HG03039 (cell line): ENCODE data around the gene SLC38A11.

Source experiments
- ATAC-seq: cut with Tn5 transposase; IDR thresholded peaks from one replicate; pipeline ENCODE4 v1.9.1; 2021; ENCODE audit warnings: mild to moderate bottlenecking, moderate library complexity; ENCODE audit not compliant: unreplicated experiment

Gene SLC38A11

DNA sequence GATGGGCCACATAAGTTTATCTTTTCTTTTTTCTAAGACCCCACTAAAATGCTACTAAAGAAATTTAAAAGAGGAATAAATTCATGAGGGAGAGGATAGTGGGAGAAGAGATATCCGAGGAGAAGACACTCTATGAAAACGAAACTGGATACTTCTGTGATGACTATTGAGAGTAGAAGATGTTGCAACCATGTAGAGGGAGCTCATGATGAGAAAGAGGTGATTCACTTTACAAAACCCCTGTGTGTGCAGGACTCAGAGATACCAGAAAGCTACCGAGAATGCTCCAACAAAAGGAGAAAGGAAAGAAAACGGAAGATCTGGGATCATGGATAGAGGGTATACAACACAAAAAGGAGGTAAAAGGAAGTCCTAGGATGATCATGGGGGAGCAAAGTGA lies 34.9 kb downstream of the SLC38A11 start:
- no peak for ATAC-seq

DNA sequence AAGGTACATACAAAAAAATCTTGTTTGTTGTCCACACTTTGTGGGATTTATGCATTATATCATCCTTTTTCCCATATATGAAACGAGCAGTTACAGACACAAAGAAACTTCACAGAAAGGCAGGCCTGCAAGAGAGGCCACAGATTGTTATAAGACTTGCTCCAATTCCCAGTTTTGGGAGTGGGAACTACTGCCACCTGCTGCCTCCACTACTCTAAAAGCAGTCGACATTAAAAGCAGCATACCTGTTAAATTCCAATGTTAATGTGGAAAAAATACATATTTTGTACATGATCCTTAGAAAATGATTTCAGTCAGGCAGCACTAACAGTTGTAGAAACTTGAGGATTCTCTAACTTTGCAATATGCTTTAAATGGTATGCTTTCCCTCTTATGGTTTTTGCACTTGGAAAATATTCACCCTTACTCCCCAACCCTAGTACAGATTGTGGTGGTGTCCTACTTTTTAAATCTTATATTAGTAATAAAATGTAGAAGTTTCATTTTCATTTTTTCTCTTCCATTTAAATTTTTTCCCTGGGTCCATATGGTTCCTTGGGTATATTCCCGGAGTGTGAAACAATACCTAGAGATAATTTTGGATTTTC lies 37.9 kb downstream of the SLC38A11 start:
- no peak for ATAC-seq

DNA sequence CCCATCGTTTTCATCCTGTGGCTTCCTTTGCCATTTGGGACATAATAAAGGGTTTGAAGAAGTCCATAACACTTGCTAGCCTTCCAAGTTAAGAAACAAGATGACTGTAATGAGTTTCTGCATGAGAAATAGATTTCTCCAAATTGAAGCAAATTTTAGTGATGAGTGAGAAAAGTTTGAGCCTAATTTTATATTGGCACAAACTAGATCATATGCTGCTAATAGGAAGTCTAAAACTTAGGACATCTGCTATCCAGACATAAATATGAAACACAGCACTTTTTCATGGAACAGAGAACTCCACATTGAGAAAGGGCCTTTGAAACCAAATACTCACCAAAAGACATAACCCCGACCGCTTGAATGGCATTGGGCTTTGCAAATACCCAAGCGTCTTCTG lies 39.8 kb downstream of the SLC38A11 start:
- no peak for ATAC-seq

DNA sequence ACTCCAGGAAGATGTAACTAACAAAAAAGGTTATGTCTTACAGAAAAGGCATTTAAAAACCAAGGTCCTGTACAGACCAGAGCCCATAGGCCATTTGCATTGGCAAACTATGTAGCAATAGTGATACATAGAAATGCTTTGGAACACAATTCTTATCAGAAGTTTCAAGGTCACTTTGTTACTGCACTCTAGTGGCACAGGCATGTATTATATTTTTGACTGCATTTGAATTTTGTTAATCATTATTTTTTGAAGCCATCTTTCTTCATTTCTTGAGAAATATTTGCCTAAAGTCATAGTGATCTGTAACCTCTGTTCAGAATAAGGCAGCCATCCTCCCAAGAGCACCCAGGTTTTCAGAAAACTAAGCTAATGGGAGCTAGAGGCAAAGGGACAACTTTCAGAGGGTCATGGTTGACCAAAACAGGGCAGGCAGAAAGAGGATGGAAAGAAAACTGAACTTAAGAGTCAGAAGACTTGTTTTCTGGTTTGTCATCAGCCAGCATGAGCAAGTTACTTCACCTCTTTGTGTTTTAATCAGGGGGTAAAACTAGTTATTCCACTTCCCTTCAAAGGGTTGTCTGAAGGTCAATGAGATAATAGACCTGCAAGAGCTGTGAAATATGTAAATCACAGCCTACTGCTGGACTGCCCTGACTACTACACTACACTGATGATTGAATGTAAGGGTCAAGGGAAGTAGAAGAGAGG lies 41.5 kb downstream of the SLC38A11 start:
- ATAC-seq: no peak

DNA sequence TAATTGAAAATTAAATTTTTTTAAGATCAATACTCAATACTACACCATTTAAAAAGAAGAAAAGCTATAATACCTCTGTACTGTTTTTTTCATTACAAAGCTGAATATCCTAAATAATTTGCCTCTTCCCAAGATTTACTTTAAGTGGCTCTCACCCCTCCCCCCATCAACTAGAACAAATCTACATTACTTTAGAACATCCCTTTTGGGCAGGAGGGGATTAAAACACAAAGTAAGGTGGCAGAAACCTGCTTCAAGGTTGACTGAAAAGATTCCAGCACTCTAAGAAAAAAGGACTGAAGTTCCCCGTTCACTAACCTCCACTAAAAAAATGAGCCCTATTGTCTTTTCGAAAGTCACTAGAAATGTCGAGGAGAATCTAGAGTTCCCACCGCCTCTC lies 42.3 kb downstream of the SLC38A11 start:
- ATAC-seq: no peak

DNA sequence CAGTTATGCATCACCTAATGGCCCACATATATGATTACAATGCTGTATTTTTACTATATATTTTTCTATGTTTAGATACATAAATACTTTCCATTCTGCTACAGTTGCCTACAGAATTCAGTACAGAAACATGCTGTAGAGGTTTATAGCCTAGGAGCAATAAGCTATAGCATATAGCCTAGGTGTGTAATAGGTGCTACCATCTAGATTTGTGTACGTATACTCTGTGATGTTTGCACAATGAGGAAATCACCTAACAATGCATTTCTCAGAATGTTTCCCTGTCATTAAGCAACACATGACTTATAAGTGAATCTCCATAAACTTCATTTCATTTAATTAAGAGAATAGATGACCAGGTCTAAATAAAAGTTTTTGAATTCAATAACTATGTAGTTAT lies 43.5 kb downstream of the SLC38A11 start:
- ATAC-seq: no peak

DNA sequence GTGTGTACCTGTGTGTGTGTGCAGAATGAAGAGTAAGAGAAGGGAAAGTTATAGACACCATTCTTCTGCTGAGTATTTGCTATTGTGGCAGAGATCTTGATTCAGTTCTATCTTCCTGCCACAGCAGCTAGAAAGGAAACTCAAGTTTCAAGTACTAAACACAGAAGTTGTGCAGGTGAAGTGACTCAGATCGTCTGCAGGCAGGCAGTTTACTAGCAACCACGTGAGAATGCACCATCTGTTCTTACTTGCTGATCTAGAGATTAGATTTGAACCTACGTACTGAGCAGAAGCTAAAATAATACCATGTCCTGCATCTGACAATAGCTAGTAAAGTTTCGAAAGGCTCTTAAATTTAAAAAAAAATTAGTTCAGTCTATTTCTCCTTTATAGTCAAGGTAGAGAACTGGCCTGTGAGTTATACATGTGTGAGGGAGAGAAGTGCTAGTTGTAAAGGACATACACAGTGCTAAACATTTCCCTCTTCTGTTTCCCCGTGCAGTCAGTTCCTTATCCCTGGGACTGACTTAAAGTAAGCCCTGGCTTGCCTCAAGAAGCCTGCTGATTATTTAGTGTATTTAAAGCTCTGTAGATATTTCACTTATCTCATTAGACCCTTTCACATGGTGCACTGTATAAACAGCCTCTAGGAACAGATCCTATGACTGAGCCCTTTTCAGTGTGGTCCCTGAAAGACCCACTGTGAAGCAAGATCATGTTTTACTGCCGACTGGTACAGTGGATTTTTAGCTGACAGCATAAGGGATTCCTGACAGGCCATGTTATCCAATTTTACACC lies 45.0 kb downstream of the SLC38A11 start:
- ATAC-seq: peak; percentile 77

DNA sequence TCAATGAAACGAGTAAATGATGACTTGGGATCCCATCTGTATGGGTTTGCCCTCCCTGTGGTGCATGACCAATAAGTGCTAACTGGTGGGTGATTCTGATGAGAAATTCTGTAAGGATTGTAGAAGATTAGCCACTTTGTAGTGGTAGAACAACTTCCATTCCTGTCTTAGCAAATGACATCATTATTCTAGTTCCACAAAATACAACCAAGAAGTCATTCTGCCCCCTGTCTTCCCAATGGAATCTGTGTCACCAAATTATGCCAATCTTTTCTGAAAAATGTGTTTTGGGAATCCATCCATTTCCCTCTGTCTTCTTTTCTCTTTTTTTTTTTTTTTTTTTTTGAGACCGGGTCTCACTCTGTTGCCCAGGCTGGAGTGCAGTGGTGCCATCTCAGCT lies 48.4 kb downstream of the SLC38A11 start:
- no peak for ATAC-seq

DNA sequence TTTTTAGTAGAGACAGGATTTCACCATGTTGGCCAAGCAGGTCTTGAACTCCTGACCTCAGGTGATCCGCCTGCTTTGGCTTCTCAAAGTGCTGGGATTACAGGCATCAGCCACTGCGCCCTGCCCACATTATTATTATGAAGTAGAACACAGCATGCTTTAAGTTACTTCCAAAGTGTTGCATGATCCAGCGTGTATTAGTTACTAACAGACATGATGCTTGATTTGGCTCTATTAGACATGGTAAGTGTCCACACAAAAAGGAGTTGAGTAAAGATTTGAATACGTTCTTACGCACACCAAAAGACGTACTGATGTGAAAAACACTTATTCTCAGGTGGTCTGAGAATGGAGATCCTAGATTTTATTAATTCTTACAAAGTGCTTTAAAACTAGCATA lies 50.0 kb downstream of the SLC38A11 start:
- ATAC-seq: no peak

DNA sequence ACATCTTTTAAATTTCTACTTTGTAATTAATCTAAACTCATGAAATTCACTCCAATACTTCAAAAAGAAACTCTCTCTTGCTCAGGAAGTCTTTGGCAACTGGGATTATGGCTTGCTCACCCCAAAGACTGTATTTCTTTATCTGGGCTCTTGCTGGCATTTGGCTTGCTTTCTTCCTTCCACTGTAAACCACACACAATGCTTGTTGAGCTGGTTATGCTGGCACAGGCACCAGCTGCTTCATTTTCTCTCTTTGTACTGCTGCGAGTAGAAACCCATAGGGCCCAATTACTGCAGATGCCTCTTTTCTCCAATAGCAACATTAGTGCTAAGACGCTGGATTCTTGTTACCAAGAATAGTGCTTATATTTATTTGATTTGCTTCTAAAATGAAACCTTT lies 51.4 kb downstream of the SLC38A11 start:
- ATAC-seq: no peak

DNA sequence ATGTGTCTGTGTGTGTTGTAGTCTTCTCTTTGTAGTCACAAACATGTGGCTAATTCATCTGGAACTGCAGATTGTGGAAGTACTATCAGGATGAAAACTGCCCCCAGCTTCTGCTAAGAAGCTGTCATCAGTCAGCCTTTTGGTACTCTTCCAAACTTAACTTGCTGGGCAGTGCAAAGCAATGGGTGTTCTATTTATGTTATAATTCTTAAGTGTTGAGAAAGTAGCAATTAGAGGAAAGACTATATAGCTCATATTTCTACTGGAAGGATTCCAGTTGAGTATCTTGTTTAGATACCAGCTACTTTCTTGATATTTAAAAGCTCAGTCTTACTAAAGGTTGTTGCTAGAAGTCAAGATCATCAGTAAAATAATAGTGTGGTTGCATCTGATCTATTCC lies 52.1 kb downstream of the SLC38A11 start:
- no peak for ATAC-seq

DNA sequence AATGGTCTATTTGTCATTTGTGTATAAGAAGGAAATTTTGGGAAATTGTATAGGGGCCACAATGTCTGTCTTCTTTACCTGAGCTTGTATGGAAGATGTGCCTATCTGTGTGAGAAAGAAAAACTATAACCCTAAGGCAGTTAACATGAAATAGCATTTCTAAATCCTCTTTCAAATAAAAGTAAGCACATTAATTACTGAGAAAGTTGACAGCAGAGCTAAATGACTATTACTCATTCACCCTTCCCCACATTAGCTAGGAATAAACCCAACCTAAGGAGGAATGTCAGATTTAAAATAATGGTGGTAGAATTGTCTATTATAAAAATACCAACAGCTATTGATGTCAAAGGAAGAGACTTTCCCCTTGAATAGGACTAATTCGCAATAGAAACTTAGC lies 56.2 kb downstream of the SLC38A11 start:
- ATAC-seq: no peak

DNA sequence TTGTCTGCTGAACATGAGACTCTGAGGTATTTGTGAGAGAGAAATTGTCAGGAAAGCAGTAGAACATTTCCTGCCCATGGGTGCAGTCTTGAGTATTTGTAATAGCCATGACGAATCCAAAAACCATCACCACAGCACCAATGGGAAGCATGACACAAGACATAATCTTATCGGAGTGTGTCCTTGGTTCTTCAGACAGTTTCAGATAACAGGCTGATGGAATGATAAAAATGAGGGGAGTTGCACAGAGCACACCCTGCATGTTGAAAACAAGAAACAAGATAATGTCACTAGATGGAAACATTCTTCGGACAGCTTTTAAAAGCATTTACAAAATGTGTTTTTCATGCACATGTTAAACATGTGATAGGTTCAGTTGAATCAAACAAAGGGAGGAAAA lies 56.9 kb downstream of the SLC38A11 start:
- no peak for ATAC-seq

DNA sequence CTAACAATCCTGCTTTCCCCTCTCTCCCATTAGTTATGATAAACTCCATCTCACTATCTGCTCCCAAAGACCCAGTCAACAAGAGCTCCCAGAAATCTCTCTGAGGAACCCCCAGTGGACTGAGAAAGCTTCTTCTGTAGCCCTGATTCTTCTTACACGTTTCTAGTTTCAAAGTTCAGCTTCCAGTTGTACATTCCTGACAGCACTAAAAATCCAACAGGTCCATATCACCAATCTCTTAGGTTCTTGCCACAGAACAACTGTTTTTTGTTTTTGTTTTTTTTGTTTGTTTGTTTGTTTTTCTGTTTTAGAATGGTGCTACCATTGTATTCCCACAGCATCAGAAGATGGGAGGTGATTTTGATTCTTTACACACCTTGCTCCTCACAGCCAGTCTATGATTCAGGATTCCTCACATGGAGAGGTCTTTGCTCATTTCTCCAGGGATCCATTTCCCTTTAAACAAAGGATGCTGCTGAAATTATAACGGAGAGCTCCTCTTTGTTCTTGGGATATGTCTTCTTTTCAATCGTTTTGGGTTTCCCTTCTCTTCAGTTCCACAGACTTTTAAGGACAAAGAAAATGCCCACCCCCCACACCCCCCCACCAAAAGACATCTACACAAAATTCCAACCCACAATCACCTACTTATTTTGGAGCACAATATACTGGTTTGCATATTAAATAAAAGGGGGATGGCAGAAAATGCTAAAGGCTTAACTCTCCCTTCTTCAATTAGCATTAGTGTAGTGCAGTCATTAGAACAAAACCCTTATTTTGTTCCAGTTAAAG lies 57.7 kb downstream of the SLC38A11 start:
- ATAC-seq: no peak

DNA sequence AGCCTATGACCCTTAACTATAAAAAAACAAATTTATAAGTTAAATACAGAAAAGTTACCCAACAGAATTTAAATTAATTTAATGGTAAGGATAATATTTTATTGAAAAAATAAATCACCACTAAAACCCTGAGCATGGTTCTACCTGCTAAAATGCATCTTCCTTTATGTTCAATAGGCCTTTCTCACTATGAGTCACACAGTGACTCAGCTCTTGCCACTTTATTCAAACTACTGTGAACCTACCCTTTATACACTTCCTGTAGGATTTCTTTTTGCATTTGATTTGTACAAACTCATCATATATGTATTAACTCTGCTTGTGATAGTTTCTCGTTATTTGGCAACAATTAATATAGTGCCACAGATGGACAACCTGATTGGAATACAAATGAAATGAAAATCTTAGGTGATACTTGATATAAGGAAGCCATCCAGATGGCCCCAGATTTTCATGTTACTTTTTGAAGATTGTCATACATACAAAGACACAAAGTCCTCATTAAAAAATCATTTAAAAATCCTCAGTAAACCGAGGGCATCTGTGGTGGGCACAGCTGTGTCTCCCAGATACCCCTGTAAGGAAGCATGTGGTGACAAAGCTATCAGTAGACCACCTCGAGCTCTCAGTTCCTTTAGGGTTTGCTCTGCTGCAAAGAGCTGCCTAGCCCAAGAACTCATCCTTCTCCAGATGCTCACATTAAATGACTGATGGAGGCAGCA lies 58.5 kb downstream of the SLC38A11 start:
- ATAC-seq: peak; percentile 95

DNA sequence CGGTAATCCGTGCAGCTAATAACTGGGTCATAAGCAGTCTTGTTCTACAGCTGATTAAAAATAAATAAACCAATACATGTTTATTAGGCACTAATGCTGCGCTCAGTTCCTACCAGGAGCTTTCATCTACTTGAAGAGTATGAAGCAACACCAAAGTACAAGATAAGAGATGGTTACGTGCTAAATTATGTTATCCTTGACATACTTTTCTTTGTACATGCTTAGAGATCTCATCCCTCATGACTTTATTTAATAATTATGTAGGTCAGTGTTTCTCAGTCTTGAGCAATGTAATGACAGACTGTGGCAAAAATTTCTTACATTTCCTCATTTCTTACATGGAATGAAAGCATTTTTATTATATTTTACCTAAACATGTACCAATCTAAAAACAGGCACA lies 59.1 kb downstream of the SLC38A11 start:
- ATAC-seq: no peak

DNA sequence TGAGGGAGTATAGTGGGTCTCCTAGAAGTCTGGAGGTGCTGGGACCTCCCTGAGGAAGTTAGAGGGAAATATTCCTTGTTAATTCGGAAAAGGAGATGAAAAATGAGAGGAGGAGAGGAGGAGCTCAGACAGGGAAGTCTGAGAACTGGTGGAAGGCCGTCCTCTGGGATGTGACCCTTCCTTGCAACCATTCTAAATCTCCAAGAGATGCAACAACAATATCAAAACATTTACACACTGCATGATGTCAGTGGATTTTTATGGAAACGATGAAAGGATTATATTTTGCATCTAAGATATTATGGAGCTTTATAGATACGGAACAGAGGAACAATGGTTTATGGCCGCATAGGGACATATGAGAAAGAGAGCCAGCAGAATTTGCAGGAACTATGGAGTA lies 63.9 kb downstream of the SLC38A11 start:
- ATAC-seq: no peak

DNA sequence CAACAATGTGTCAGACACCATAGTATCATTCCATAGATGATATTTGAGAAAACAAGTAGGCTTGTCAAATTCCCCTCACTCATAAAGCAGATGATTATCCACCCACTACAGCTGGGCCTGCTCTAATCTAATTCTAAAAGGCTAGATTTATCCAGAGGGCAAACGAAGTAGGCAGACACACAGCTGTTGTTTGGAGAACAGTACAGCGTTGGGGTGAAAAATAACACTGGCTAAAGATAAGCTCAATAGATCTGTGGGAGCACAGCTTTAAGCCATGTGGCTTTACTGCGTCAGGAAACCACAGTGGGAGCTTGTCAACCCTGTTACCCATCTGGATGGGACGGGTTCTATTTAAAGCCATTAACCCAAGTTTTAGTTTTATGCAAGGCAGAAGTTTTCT lies 64.8 kb downstream of the SLC38A11 start:
- no peak for ATAC-seq

DNA sequence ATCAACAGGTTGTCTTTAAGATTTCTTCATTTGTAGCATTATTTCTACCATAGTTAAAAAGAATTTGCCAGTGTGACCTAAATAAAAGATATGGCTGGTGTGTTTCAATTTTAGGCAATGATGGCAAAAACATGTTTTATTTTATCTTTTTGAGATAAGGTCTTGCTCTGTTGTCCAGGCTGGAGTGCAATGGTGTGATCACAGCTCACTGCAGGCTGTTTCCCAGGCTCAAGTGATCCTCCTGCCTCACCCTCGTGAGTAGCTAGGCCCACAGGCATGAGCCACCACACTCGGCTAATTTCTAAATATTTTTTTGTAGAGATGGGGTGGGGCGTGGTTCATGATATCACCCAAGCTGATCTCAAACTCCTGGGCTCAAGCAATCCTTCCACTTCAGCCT lies 66.7 kb downstream of the SLC38A11 start:
- ATAC-seq: no peak

DNA sequence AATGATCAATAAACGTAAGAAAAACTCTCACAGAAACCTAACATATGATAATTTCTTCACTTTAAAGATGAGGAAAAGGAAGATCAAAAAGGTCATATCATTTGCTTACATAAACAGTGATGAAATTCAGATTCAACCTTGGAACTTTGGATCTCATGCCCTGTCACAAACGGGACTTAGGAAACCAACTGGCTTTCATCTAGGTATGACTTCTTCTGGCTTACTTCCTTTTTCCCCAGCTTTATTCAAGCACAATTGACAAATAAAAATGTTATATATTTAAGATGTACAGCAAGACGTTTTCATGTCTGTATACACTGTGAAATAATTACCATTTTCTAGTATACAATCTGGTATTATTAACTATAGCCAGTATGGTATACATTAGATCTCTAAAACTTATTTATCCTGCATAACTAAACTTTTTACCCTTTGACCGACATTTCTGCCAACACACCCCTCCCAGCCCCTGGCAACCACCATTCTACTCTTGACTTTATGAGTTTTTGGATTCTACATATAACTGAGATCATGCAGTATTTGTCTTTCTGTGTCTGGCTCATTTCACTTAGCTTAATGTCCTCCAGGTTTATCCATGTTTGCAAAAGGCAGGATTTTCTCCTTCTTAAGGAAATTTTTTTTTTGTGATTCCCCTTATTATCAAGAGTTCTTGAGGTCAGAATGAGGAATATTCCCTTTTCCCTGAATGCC lies 67.7 kb downstream of the SLC38A11 start:
- no peak for ATAC-seq
